ENCODE results near the gene SLC6A20.
A peak's percentile ranks its signal among the peaks of the same experiment; 100 is the strongest.
"Not testable (repeated sequence)": the region's sequence is repeated elsewhere in the genome, so short reads cannot be mapped to it uniquely, and the experiment has no call there.

The SLC6A20 gene

GRCh38 chr3:45760878-45761711 is 35.2 kb downstream of the SLC6A20 start:
- no peaks in the 10 kb centered on the region for H3K27me3 ChIP-seq (ENCODE audit: insufficient read depth, low read depth, severe bottlenecking)
- peak; percentile 96 for TF ChIP-seq CTCF (IDR thresholded peaks at IDR 0.05; ENCODE audit: low read depth, low read length)
- no peaks in the 10 kb centered on the region for H3K9me3 ChIP-seq (ENCODE audit: severe bottlenecking)
- no peaks in the 10 kb centered on the region for H3K36me3 ChIP-seq
- H3K4me3 ChIP-seq (ENCODE audit: low read depth, low read length) = no peak overlapping the region
- no peak overlapping the region for H3K27ac ChIP-seq
- peak; percentile 65 for DNase-seq

GRCh38 chr3:45759851-45760250 is 36.5 kb downstream of the SLC6A20 start:
- TF ChIP-seq CTCF (IDR thresholded peaks at IDR 0.05; ENCODE audit: low read depth, low read length) = no peak
- Histone ChIP-seq H3K9me3 (ENCODE audit: severe bottlenecking) (no peaks in the 10 kb centered on the region), H3K36me3 (no peaks in the 10 kb centered on the region), H3K4me3 (ENCODE audit: low read depth, low read length) (no peak overlapping the region), H3K27me3 (ENCODE audit: insufficient read depth, low read depth, severe bottlenecking) (no peaks in the 10 kb centered on the region), H3K27ac (no peak overlapping the region)
- DNase-seq = no peak

GRCh38 chr3:45758871-45759270 is 37.5 kb downstream of the SLC6A20 start:
- no peaks in the 10 kb centered on the region for H3K36me3 ChIP-seq
- H3K27ac ChIP-seq = no peak overlapping the region
- no peak overlapping the region for H3K4me3 ChIP-seq (ENCODE audit: low read depth, low read length)
- DNase-seq = no peak
- no peaks in the 10 kb centered on the region for H3K9me3 ChIP-seq (ENCODE audit: severe bottlenecking)
- TF ChIP-seq CTCF (IDR thresholded peaks at IDR 0.05; ENCODE audit: low read depth, low read length) = no peak
- no peaks in the 10 kb centered on the region for H3K27me3 ChIP-seq (ENCODE audit: insufficient read depth, low read depth, severe bottlenecking)

GRCh38 chr3:45757141-45757540 is 39.2 kb downstream of the SLC6A20 start:
- not testable (repeated sequence) for H3K4me3 ChIP-seq (ENCODE audit: low read depth, low read length); DNase-seq; H3K36me3 ChIP-seq; H3K9me3 ChIP-seq (ENCODE audit: severe bottlenecking); H3K27ac ChIP-seq; H3K27me3 ChIP-seq (ENCODE audit: insufficient read depth, low read depth, severe bottlenecking)

GRCh38 chr3:45756055-45756454 is 40.3 kb downstream of the SLC6A20 start:
- H3K27ac ChIP-seq = no peak overlapping the region
- H3K4me3 ChIP-seq (ENCODE audit: low read depth, low read length) = no peak overlapping the region
- no peak for DNase-seq
- H3K27me3 ChIP-seq (ENCODE audit: insufficient read depth, low read depth, severe bottlenecking) = no peaks in the 10 kb centered on the region
- no peaks in the 10 kb centered on the region for H3K36me3 ChIP-seq
- TF ChIP-seq CTCF (IDR thresholded peaks at IDR 0.05; ENCODE audit: low read depth, low read length) = no peak
- H3K9me3 ChIP-seq (ENCODE audit: severe bottlenecking) = no peaks in the 10 kb centered on the region

GRCh38 chr3:45754461-45754860 is 41.9 kb downstream of the SLC6A20 start:
- DNase-seq = no peak
- Histone ChIP-seq H3K27me3 (ENCODE audit: insufficient read depth, low read depth, severe bottlenecking) (no peaks in the 10 kb centered on the region), H3K9me3 (ENCODE audit: severe bottlenecking) (no peaks in the 10 kb centered on the region), H3K4me3 (ENCODE audit: low read depth, low read length) (no peak overlapping the region), H3K27ac (no peak overlapping the region), H3K36me3 (no peaks in the 10 kb centered on the region)
- TF ChIP-seq CTCF (IDR thresholded peaks at IDR 0.05; ENCODE audit: low read depth, low read length) = no peak

Data from WERI-Rb-1 (cell line).